ENCODE results near the gene MRPS5.
A peak's percentile ranks its signal among the peaks of the same experiment; 100 is the strongest.
"Not testable (repeated sequence)": the region's sequence is repeated elsewhere in the genome, so short reads cannot be mapped to it uniquely, and the experiment has no call there.

MRPS5 gene

DNA sequence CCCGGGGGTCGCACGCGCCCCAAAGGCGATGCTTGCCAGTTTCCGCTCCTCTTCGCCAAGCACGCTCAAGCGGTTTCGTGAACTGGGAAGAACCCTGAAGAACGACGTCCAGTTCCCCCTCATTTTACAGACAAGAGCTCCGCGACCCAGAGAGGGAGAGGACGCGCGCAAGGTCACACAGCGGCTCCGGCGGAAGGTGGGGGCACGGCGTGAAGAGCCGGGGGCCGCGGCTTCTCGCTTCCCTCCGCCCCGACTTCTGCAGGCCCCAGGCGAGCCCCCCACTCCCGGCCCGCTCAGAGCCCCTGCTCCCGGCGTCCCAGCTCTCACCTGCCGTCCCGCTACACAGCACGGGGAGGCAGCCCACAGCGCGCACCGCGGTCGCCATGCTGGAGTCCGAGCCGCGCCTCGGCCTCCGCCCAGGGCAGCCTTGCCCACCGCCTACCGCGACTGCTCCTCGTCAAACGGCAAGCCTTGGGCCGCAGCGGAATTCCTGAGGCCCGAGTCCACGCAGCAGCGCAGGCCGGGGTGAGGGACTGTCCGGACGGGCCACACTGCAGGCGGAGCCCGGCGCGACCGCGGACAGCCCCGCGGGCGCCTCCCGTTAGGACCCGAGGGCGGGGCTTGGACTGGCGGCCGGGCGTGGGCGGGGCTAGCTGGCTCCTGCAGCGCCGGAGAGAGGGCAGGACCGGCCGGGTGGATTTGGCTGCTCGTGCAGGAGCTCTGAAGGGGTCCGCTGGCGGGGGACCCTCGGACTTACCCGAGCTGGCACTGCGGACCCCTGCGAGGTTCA, at the start of gene MRPS5:
Gene MRPS5, minus strand, starts transcription at position 402 of the 790 bp plus-strand sequence. Its CDS starts 17 bp downstream, at position 385.
- DNase-seq, result peak; percentile 95

DNA sequence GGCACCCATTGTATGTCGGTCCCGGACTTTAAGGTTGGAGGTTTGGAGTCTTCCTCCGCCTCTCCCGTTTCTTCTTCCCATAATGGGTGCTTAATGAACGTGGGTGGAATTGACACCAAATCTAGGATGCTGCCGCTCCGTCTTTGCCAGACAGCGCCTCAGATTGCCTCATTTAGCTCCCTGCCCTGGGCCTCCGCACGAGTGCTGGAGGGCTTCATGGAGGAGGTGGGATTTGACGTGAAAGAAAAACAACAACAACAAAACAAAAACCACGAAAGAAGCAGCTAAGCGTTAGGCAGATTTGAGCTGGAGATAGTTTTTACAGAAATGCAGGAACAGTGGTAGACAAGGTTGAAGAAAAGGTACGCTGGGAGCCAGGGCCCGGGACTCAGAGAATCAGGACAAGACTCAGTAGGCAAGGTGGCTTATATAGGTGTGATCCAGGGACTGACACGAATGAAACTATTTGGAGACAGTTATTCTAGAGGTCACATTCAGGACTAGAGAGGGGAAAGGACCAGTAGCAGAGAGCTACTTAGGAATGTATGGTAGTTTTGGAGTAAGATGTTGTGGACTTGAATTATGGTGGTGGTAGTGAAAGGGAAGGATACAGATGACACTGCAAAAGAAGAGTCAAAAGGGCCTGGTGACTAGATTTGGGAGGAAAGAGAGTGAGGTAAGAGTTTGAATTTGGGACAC, 44.6 kb upstream of the MRPS5 start:
- no peak for DNase-seq

DNA sequence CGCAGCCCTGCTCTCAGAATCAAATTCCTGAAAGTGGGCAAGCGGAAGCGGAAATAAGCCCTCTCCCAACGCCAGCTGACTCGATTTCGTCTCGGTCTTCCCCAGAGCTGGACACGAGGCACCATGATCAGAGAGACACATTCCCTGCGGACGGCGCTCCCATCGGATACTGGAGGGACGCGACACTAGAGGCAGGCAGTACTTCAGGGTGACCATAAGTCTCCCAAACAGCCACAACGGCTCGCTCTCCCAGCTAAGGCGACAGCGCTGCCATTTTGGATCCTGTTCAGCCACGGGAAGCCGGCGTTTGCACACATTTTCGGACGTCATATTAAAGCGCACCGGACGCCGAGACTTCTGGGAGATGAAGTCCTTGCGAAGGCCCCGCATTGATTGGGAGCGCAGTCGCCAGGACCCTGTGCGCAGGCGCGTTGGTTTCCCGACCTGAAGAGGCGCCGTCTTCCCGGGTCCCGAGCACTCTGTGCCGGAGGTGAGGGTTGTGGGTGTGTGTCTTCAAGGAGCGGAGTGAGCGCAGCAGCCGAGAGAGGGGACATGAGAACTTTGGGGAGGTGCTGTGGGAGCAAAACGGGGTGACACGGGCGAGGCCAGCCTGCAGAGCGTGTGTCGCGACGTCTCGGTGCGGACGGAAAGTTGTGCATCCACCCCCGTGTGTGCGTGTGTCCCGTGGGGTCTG, 43.9 kb upstream of the MRPS5 start, which contains the start of gene ZNF2:
Gene ZNF2, plus strand, starts transcription at position 439 of the 694 bp plus-strand sequence. CDS start 10,418 bp downstream, outside the sequence.
- DNase-seq, result peak; percentile 98

DNA sequence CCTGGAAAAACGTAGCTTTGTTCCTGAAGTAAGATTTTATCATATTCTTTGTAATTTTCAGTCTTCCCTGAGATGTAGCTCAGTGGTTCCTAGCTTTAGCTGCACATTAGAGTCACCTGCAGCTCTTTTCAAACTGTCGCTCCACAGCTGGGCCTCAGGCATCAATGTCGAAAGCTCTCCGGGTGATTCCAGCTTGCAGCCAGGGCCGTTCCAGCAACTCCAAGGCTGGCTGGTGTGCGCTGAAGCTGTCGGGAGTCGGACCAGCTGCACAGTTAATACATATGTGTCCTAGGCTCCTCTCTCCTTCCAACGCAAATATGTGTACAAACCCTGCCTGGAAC, 43.4 kb upstream of the MRPS5 start:
- no peak for DNase-seq

DNA sequence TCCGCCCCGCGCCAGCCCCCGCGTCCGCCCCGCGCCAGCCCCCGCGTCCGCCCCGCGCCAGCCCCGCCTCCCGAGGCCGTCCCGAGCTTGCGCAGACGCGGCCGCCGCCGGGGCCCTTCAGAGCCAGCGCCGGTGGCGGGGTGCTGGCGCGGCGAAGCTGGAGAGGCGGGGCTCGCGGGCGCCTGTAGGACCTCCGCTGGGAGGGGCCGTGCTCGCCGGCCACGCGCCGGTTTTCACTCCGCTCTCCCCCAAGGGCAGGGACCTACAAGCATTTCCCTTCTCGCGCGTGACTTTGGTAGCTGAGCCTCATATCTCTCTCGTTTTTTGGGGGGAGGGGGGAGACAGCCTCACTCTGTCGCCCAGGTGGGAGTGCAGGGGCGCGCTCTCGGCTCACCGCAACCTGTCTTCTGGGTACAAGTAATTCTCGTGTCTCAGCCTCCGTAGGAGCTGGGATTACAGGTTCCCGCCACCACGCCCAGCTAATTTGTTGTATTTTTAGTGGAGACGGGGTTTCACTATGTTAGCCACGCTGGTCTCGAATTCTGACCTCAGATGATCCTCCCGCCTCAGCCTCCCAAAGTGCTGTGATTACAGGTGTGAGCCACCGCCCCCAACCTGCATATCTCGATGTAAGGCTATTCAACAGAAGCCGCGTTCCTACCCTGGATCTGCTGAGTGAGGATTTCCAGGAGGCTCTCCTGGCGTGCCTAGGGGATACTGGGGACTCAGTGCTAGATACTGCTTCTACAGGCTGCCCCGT, 38.3 kb upstream of the MRPS5 start, which contains the start of gene ZNF514:
Gene ZNF514, minus strand, starts transcription at position 159 of the 760 bp plus-strand sequence. CDS start 6,595 bp downstream, outside the sequence.
- DNase-seq, result peak; percentile 81

DNA sequence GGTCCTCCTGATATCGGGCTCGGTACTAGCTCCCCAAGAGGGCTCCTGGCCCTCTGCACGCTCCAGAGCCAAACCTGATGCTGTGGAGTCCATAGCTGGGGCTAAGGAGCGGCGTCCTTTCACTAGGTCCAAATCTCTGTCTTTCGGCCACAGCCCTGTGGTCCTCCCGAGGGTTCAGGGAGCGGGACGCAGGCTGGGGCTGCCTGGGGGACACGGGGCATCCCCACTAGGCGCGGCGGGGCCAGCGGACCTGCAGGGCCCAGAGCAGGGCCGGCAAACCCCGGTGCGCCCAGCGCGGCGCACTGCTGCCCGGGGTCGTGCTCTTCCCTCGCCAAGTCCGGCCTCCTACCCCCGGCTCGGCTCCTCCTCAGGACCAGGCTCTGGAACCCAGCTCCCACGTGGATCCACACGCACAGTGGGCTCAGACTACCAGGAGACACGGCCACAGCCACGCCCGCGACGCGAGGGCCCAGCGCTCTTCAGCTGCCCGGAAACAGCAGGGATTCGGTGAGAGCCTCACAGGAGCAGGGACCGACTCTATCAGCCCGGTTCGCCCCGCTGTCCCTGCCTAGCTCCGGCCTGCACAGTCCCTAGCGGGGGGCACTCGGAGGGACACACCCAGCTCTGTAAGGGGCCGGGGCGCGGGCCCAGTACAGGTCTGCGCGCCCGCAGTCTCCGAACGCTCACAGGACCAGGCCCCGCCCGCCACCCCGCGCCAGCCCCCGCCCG, 37.4 kb upstream of the MRPS5 start:
- peak; percentile 55 for DNase-seq

DNA sequence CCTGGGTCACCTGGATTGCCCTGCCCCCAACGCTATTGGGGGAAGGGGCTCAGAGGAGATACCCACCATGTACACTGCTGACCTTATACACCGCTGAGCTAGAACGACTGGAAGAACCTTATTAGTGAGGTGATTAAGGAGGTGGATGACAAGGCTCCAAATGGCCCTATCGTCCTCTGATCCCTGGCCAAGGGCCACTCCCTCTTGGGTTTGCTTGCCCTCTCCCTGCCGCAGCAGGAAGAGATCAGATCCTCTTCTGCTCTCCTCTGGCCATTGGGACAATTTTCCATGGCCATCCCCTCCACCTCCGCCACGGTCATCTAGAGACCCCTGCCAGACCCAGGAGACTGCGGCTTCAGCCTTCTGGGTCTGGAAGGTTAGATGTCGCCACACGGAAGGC, 36.8 kb upstream of the MRPS5 start:
- no peak for DNase-seq

DNA sequence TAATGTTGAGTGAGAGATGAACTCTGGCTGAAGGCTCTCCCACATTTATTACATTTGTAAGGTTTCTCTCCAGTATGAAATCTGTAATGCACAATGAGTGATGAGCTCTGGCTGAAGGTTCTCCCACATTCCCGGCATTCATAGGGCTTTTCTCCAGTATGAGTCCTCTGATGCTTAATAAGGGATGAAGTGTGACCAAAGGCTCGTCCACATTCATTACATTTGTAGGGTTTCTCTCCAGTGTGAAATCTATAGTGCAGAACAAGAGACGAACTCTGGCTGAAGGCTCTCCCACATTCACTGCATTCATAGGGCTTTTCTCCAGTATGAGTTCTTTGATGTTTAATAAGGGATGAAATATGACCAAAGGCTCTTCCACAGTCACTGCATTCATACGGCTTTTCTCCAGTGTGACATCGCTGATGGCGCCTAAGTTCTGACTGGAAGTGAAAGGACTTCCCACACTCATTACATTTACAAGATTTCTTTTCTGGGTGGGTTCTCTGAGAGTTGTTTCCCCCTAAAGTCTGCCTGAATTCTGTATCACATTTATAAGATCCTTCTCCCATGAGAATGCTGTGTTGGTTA, 27.9 kb upstream of the MRPS5 start:
- DNase-seq, result no peak

DNA sequence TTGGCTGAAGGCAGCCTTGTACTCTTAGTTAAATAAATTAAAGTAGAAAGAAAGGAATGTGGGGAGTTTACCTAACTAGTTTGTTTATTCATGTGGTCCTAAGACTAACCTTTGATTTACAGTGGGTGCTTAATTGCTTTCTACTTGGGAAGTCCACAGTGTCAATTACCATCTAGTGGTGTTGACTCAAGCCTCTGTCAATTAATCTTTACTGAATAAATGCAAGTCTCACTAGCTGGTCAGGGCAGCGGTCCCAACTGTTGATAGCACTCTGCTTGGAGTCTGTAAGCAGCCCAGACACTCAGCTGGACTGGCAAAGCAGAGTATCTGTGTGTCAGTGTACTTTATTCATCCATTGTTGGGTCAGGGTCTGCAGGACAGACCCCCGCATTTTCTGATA, 22.2 kb upstream of the MRPS5 start:
- DNase-seq, result no peak

DNA sequence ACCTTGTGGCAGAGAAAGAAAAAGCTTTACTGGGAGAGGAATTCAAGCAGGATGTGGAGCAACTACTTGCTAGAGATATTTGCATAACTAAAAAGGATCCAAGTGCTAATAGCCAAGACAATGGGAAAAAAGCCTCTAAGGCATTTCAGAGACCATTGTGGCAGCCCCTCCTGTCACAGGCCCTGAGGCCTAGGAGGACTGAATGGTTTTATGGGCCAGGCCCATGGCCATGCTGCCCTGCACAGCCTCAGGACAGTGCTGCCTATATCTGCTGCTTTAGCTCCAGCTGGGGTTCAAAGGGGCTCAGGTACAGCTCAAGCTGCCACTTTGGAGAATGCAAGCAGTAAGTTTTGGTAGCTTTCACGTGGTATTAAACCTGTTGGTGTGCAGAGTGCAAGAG, 17.1 kb upstream of the MRPS5 start:
- DNase-seq, result no peak

DNA sequence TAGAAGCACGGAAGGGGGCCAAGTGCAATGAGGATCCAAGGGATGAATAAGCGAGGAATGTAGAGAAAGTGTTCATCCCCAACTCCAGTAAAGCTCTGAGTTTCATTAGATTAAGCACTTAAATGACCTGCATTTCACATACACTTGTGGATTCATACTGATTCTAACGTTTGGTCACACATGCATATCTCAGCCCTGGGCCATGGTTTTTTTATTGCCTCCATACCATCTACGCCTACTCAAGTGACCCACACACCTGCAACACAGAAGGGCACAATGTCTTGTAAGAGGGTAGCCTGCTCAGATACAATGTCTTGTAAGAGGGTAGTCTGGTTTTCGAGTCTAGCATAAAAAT, 566 bp upstream of the MRPS5 start:
- no peak for DNase-seq

DNA sequence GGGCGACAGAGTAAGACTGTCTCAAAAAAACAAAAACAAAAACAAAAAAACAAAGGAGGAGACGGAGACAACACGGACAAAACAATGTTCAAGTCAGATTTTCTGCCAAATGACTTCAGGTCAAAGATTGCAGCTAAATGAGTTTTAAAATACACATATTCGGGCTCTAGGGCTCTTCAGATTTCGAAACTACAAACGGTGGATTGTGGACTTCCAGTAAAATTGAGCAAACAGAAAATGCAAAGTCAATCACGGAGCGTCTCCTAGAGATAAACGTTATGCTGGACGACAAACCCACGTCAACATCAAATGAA, 558 bp downstream of the MRPS5 start:
- no peak for DNase-seq

DNA sequence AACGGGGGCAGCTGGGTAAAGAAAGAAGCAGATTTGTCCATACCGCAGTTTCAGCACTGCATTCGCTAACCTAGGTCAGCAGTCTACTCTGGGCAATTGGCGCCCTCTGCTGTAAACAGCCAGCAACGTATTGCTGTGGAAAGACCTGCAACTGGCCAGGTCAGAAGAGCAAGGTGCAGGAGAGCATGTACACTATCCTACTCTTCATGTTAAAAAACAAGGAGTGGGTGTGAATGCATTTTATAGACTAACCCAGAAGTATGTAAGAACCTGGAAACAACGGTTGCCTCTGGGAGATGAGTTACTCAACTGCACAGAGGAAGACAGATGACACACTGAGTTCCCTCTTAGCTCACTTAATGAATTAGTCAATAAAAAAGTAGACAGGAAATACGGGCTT, 6.2 kb downstream of the MRPS5 start:
- DNase-seq, result peak; percentile 79

DNA sequence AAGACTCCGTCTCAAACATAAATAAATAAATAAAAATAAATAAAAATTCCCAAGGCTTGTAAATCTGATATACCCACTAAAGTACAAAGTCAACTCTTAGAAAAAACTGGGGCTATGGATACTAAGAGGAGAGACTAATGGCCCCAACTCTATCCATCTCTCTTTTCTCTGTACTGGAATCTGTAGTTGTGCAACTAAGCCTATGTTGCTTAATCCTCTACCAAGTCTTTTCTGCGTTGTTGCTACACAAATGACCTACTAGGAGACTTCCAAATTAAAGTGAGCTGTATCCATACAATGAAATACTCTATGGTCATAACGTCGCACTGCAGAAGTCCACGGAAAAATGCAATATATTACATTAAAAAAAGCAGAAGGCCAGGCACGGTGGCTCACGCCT, 8.1 kb downstream of the MRPS5 start:
- no peak for DNase-seq

DNA sequence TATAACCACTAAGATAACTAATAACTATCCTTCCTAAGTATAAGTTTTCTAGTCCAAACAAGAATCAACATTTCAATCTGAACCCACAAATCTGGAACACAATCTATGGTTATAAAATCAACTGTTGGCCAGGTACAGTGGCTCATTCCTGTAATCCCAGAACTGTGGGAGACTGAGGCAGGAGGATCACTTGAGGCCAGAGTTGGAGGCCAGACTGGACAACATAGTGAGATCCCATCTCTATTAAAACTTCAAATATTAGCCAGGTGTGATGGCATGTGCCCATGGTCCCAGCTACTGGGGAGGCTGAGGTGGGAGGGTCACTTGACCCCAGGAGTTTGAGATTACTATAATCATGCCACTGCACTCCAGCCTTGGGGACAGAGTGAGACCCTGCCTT, 11.2 kb downstream of the MRPS5 start:
- DNase-seq, result no peak

DNA sequence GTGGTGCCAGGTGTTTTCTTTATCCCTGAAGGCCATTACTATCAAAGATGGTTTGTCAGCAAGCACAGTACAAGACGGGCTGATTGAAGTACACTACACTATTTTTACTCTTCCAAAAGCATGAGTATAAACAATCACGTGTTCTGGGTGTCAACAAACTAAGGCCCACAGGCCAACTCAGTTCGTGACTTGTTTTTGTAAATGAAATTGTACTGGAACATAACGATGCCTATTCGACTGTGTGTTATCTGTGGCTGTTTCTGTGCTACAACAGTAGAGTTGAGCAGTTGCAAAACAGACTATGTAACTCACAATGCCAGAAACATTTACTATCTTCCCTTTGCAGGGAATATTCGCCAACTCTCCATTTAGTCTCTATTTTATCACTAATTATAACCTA, 12.3 kb downstream of the MRPS5 start:
- no peak for DNase-seq

DNA sequence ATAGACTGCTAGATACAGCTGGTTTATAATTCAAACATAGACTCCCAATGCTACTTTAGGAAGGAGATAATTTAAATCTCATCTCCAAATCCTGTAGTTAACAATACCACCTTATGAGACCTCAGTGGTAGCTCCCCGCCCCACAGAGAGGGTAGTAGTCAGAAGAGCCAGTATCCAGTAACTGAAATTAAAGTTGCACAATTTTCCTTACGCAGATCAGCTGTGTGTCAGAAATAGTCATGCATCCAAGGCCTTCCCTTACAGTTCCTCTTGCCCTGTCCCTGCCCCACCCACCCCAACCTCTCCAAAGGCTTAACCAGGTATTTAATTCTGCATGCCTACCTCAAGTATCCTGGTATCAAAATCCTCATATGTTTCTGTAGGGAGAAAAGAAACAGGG, 15.5 kb downstream of the MRPS5 start:
- DNase-seq, result no peak

DNA sequence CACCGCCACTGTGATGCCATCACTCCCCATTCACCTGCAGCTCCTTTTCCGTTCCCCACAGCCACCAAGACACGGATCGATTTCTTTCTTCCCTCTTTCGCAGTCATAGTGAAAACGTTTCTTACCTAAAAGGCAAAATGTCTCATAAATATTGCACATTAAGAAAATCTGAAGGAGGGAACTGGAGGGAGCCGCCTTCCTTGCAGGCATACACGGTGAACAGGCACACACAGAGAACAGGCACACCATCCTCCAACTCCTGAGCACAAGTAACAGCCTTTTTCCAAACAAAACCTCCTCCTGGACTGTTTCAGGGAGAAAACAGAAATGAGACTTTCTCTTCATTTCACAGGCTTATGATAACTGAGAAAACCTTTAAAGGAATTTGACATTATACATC, 17.0 kb downstream of the MRPS5 start:
- DNase-seq, result no peak

DNA sequence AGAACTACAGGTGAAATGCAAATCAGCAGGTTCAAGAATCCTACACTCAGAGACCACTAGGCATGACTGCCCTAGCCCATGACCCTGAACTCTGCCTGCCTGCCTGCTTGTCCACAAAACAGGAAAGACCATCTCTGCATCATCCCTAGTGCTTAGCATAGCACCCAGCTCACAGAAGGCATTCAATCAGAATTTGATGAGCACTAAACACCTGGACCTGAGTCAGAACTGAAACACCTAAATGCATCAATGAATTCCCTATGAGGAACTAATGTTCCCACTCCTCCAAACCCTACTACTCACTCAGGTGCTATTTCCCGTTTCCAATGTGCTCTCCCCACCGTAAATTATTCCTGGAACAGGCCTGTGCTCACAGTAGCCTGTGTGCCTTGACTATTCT, 21.7 kb downstream of the MRPS5 start:
- DNase-seq, result no peak

DNA sequence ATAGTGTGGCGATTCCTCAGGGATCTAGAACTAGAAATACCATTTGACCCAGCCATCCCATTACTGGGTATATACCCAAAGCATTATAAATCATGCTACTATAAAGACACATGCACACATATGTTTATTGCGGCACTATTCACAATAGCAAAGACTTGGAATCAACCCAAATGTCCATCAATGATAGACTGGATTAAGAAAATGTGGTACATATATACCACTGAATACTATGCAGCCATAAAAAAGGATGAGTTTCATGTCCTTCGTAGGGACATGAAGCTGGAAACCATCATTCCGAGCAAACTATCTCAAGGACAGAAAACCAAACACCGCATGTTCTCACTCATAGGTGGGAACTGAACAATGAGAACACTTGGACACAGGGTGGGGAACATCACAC, 23.3 kb downstream of the MRPS5 start:
- not testable (repeated sequence) for DNase-seq

DNA sequence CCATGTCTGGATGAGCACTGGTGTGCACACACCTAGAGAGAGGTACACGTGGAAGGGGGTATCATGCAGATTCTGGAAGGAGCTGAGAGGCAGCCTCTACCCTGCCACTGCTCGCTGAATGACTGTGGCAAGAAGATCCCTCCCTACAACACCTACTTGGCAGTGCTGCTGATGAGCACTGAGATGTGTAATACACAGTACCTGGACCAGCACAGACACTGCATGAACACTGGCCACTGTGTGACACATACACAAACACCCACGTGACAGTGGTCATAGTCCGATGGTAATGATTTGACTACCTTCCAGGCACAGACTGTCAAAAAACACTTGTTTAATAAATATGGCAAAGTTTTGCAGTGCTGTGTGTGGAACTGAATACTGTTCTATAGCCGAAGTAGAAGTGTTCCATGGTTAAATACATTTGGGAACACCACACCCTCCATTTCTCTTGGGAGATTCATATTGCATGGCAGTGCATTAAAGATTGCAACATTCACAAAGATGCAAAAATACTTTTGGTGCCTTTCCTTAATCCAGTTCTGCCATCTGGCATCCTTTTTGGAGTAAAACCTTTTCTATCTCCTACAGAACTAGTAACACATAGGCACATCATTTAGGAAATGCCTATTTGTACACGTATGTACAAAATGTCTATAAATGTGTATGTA, 29.6 kb downstream of the MRPS5 start:
- DNase-seq, result no peak

DNA sequence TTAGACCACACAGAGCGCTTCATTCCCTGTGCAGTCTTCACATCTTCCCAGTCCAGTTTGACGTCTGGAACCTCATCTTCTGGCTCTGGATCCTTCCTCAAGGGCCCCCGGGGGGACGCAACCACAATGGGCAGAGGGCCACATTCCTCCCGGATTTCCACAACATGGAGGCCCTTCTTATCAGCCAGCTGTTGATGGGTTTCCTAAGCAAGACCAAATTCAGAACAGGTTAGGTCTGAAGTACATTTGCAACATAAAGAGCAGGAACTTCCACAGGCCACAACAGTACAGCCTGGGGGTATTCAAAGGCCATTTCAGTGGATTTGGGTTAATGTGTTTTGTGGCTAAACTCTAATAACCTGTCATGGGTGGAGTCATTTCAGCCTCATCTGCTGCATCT, 34.2 kb downstream of the MRPS5 start:
- no peak for DNase-seq

Data from stimulated activated CD8-positive, alpha-beta memory T cell treated with anti-CD3 and anti-CD28 coated beads, Interleukin-4, amount 100 ng/mL, for 48 hours (primary cell).